HG03064 (cell line): Measurements from ENCODE around the gene CD84.
"Not testable (repeated sequence)": the region's sequence is repeated elsewhere in the genome, so short reads cannot be mapped to it uniquely, and the experiment has no call there.

Experiments
- ATAC-seq: cut with Tn5 transposase; IDR thresholded peaks from one replicate; pipeline ENCODE4 v1.9.1; 2021; ENCODE audit warnings: low read depth; ENCODE audit not compliant: unreplicated experiment

The CD84 gene

GRCh38 chr1:160610569-160611242 lies 31.4 kb upstream of the CD84 start:
- no peak for ATAC-seq

- ATAC-seq: no peak
Observed at GRCh38 chr1:160608941-160609340, 29.6 kb upstream of the CD84 start.

DNA sequence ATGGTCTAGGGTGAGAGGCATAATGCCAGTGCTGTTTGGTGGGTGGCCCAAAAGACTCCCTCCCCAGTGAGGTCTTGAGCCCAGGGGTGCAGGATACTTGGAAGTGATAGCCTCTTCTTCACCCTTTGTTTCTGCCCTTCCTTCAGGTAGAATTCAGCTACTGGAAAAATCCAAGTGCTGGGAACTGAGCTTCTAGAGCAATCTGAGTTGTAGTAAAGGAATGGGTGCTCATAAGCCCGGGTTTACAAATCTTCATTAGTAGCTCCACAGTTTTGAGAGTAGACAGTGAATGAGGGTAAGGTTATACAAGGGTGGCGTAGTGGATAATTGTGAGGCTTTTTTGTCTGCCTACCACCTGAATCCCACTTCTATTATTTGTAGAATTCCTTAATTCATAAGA lies 29.2 kb upstream of the CD84 start:
- no peak for ATAC-seq

GRCh38 chr1:160608057-160608456 lies 28.8 kb upstream of the CD84 start:
- ATAC-seq: no peak

DNA sequence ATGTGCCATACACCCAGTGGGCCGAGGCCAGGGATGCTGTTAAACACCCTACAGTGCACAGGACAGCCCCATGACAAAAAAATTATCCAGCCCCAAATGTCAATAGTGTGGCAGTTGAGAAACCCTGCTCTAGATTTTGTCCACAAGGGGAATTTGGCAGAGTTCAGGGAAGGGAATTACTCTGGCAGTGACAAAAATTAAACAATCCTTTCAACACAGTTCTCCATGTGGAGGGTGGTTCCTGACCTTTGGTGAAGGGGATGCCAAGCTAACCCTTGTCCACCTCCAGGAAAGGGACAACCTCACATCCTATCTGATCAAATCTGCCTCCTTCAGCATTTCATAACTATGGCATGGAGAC lies 28.4 kb upstream of the CD84 start:
- ATAC-seq: no peak

- ATAC-seq: peak; percentile 53
Observed at GRCh38 chr1:160607011-160607671, 27.8 kb upstream of the CD84 start.

DNA sequence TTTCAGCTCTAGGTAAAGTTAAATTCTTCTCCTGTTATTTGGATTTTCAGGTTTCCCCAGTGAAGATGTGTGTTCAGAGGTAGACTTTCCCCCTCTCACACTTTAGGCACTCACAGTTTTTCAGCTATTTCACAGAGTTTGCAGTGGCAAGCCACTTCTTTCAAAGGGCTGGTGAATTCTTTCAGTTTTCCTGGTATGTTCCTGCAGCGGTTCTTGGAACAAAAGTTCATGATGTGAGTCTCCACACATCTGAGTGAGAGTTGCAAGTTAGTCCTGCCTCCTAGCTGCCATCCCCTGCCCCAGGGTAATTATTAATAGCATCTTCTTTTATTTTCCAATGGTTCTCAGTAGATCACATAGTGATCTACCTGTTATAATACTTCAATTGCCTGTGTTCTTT lies 27.3 kb upstream of the CD84 start:
- ATAC-seq: no peak

GRCh38 chr1:160605792-160606479 lies 26.6 kb upstream of the CD84 start:
- no peak for ATAC-seq

DNA sequence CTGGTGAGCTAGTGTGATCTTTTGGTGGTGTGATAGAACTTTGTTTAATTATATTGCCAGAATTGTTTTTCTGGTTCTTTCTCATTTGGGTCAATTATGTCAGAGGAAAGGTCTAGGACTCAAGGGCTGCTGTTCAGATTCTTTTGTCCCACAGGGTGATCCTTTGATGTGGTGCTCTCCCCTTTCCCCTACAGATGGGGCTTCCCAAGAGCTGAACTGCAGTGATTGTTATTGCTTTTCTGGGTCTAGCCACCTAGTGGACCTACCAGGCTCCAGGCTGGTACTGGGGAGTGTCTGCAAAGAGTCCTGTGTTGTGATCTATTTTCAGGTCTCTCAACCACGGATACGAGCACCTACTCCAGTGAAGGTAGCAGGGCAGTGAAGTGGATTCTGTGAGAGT lies 25.9 kb upstream of the CD84 start:
- ATAC-seq: no peak

- no peak for ATAC-seq
Observed at GRCh38 chr1:160597705-160598104, 18.4 kb upstream of the CD84 start.

- ATAC-seq: no peak
Observed at GRCh38 chr1:160597051-160597450, 17.8 kb upstream of the CD84 start.

GRCh38 chr1:160590488-160590887 lies 11.2 kb upstream of the CD84 start:
- ATAC-seq: no peak

DNA sequence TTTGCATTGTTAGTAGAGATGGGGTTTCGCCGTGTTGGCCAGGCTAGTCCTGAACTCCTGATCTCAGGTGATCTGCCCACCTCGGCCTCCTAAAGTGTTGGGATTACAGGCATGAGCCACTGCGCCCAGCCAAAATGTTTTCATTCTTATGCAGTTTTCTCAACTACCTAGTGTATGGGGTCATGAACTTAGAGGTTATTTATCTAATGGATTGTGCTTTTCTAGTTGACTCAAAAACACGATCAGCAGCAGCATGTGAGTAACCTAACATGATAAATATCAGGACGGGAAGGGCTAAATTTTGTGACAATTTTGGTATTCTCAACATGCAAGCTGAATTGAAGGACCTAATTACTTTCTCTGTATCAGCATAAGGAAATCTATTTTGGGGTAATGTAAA lies 9.2 kb upstream of the CD84 start:
- ATAC-seq: no peak

- no peak for ATAC-seq
Observed at GRCh38 chr1:160584784-160585183, 5.5 kb upstream of the CD84 start.

DNA sequence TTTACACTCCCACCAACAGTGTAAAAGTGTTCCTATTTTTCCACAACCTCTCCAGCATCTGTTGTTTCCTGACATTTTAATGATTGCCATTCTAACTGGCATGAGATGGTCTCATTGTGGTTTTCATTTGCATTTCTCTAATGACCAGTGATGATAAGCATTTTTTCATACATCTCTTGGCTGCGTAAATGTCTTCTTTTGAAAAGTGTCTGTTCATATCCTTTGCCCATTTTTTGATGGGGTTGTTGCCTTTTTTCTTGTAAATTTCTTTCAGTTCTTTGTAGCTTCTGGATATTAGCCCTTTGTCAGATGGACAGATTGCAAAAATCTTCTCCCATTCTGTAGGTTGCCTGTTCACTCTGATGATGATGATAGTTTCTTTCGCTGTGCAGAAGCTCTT lies 3.7 kb upstream of the CD84 start:
- ATAC-seq: not testable (repeated sequence)

- ATAC-seq: no peak
Observed at GRCh38 chr1:160581961-160582360, 2.7 kb upstream of the CD84 start.

DNA sequence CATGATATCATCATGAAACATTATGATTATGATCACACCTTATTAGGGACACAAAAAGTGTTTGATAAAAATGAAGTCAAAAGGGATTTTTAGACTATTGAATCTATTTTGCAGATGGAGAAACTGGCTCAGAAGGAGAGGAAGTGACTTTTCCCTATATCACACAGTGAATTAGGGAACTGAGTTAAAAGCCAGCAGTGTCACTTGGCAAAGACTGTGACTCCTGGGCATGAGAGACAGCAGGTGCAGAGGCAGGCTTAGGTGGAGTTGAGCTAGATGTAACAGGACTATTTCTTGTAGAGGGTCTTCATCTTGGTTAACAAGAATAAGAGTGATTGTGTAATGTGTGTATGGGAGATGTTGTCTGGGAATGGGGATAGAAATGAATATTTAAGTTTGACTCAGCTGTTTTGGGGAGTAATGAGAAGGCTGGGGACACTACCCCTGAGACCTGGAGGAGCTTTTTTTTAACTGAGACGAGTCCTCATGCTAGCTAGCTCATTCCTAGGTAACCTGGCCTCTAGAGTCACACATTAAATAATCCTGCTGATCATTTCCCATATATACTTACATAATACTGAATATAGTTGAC lies 1.0 kb upstream of the CD84 start:
- no peak for ATAC-seq

DNA sequence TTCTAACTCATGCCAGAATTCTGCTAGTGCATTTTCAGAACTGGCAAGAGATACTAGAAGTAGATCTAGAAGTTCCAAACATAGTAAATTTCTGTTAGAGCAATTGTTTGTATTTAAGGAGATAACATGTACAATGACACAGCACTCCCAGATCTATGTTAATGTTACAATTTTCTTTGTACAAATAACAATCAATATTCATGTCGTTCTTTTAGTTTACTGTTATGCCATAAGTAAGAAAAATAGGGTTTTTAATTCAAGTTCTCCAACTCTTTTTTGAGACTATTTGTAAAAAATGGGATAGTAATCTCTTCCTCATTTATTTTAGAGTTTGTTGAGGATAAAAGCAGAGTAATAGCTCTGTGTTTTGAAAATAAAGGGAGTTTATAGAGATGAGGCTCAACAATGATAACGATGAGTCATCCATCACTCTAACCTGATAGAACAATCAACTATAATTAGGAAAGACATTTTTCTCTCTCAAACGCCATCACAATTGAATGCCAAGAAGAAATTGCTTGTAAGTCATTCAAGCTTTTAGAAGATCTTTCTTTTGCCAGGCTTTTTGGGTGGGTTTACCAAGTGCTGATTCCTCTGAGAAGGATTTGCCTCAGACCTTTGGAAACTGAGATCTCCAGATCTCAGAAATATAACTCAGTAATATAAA lies 638 bp downstream of the CD84 start:
- ATAC-seq: no peak

DNA sequence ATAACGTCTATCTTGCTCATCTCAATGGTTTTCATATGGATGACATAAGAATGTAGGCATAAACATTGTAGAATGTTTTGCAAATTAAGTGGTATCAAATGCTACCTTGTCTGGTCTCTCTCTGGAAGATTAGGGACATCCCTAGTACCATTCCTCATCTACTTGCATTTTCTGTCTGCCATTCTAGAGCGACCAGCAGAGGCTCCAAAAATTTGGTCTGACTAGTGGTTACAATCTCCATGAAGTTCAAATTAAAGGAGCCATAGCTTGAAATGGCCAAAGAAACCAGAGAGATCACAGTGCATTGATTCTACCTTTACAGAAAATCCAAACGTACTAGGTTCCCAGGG lies 1.1 kb downstream of the CD84 start:
- no peak for ATAC-seq

DNA sequence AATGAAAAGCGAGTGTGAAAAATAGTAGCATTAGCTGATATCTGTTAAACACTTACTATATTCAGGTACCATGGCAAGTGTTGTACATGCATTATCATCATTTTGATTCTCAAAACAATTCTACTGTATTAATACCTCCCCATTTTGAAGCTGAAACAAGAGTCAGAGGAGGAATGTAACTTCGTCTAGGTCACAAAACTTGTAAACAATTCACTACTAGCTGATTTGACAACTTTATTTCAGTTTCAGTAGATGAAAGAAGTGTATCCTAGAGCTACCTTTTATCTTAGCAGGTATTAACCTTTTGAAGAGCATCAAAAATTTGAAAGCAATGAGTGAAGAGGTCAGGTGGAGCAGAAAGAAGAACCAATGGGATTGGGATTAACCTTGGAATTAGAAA lies 1.6 kb downstream of the CD84 start:
- ATAC-seq: no peak

- no peak for ATAC-seq
Observed at GRCh38 chr1:160576884-160577283, 2.4 kb downstream of the CD84 start.
